Lung (tissue), 12 donors: ENCODE results near the gene HRCT1. TPM values are rescaled to one million over a fixed set of nuclear protein-coding genes. Genes with fewer than 3 reads are reported as not detected.
"Not testable (repeated sequence)": the region's sequence is repeated elsewhere in the genome, so short reads cannot be mapped to it uniquely, and the experiment has no call there.

Experiments used
- ATAC-seq: fragments of 200-7000 bp; cut with Tn5 transposase; one replicate; pipeline ENCODE4 v1.9.1; 2020; ENCODE audit warnings: moderate number of reproducible peaks; ENCODE audit not compliant: insufficient read depth, low FRiP score
- DNase-seq, 3 donors: peaks; one replicate each; pipeline ENCODE4 v3.0.0-alpha.2; 2013 to 2017
- H3K27ac ChIP-seq, 2 donors: one replicate each; pipeline ENCODE4 v1.5.1; 2013; ENCODE audit warnings: mild to moderate bottlenecking in 2 of 2, moderate library complexity in 2 of 2, control low read depth in 1 of 2, inconsistent platforms in 1 of 2, low read depth in 1 of 2, low read length in 1 of 2
- H3K27me3 ChIP-seq, 3 donors: one replicate each; pipeline ENCODE4 v1.5.1; 2013; ENCODE audit warnings: low read length in 2 of 3; ENCODE audit not compliant: control insufficient read depth in 3 of 3, insufficient read depth in 3 of 3
- H3K36me3 ChIP-seq, 4 donors: one replicate each; pipeline ENCODE4 v1.5.1; 2013; ENCODE audit warnings: low read length in 4 of 4, mild to moderate bottlenecking in 1 of 4, moderate library complexity in 1 of 4; ENCODE audit not compliant: control insufficient read depth in 4 of 4, insufficient read depth in 4 of 4
- H3K4me1 ChIP-seq, 5 donors: one replicate each; pipeline ENCODE4 v1.5.1; 2013; ENCODE audit warnings: low read length in 5 of 5, mild to moderate bottlenecking in 2 of 5, moderate library complexity in 1 of 5; ENCODE audit not compliant: control insufficient read depth in 5 of 5, insufficient read depth in 5 of 5
- H3K4me3 ChIP-seq: one replicate; pipeline ENCODE4 v1.5.1; 2013; ENCODE audit warnings: mild to moderate bottlenecking, control low read depth, moderate library complexity
- H3K9ac ChIP-seq, 2 donors: one replicate each; pipeline ENCODE4 v1.5.1; 2013; ENCODE audit warnings: low read length in 2 of 2, control low read depth in 1 of 2; ENCODE audit not compliant: insufficient read depth in 1 of 2
- H3K9me3 ChIP-seq, 4 donors: one replicate each; pipeline ENCODE4 v1.5.1; 2013; ENCODE audit warnings: low read length in 3 of 4, mild to moderate bottlenecking in 1 of 4, moderate library complexity in 1 of 4; ENCODE audit not compliant: control insufficient read depth in 4 of 4, insufficient read depth in 3 of 4
- WGBS, 2 donors: extraction: QIAGEN DNeasy Blood & Tissue Kit; methylation state at CpG; one replicate each; pipeline ENCODE4 v1.1.7; 2013; 5-methylcytosine and 5-hydroxymethylcytosine counted together
- polyA plus RNA-seq, 2 donors: library from polyadenylated mRNA; stranded (reverse); fragments of 200-250 nt; gene quantifications; one replicate each; pipeline ENCODE4 v1.2.1, GENCODE V29; 2013
- total RNA-seq, 2 donors: library from RNA; depleted of rRNA in 1 of 2; stranded (reverse); fragments of >200 nt in 1 of 2; gene quantifications; one replicate each; pipeline ENCODE4 v1.2.1, GENCODE V29; 2014 to 2021
- TF ChIP-seq, protein P1 (sequence below): IDR thresholded peaks from 2 replicates; pipeline ENCODE4 v1.5.1; 2012; ENCODE audit warnings: mild to moderate bottlenecking; ENCODE audit errors: control extremely low read depth, extremely low read depth
- donor health status: control.
- donor health status: control.
- donor health status: Bipolar disorder and iron deficiency.
- donor health status: healthy.
- donor health status: DM: yes; HTN: yes; CAD: no.

HRCT1 gene
- total and polyA plus RNA-seq, 4 donors: 1.7 to 14.1 (median 6.3) TPM; not detected in 1

- no peaks in the 10 kb centered on the region for H3K36me3 ChIP-seq
- H3K27ac ChIP-seq: no peak overlapping the region
- WGBS, 2 donors: 2 to 4% methylated on average over 4 of the region's 4 CpGs
- H3K4me3 ChIP-seq: no peak overlapping the region
- TF ChIP-seq, protein P1, sequence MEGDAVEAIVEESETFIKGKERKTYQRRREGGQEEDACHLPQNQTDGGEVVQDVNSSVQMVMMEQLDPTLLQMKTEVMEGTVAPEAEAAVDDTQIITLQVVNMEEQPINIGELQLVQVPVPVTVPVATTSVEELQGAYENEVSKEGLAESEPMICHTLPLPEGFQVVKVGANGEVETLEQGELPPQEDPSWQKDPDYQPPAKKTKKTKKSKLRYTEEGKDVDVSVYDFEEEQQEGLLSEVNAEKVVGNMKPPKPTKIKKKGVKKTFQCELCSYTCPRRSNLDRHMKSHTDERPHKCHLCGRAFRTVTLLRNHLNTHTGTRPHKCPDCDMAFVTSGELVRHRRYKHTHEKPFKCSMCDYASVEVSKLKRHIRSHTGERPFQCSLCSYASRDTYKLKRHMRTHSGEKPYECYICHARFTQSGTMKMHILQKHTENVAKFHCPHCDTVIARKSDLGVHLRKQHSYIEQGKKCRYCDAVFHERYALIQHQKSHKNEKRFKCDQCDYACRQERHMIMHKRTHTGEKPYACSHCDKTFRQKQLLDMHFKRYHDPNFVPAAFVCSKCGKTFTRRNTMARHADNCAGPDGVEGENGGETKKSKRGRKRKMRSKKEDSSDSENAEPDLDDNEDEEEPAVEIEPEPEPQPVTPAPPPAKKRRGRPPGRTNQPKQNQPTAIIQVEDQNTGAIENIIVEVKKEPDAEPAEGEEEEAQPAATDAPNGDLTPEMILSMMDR: peak; percentile 90
- DNase-seq (peak; percentile 79 to 84 (median 80)), ATAC-seq (no peak)
- peak overlapping the region in 1 of 2 donors; percentile 23 for H3K9ac ChIP-seq
- H3K9me3 ChIP-seq: peaks cover 0 to 4% (median 0%) of the 10 kb centered on the region in 4 donors
- H3K4me1 ChIP-seq: no peaks in the 10 kb centered on the region
- H3K27me3 ChIP-seq: no peaks in the 10 kb centered on the region
Measured at GRCh38 chr9:35882263-35882848, 23.6 kb upstream of the HRCT1 start.

- H3K9ac ChIP-seq: no peak overlapping the region
- H3K4me3 ChIP-seq: no peak overlapping the region
- no peaks in the 10 kb centered on the region for H3K36me3 ChIP-seq
- WGBS, 2 donors: 52 to 61% methylated on average over 3 of the region's 3 CpGs
- ATAC-seq (no peak), DNase-seq (no peak)
- H3K27ac ChIP-seq: no peak overlapping the region
- no peaks in the 10 kb centered on the region for H3K4me1 ChIP-seq
- TF ChIP-seq, protein P1: no peak
- no peaks in the 10 kb centered on the region for H3K27me3 ChIP-seq
- H3K9me3 ChIP-seq: no peaks in the 10 kb centered on the region
Measured at GRCh38 chr9:35882996-35883395, 23.0 kb upstream of the HRCT1 start.

DNA sequence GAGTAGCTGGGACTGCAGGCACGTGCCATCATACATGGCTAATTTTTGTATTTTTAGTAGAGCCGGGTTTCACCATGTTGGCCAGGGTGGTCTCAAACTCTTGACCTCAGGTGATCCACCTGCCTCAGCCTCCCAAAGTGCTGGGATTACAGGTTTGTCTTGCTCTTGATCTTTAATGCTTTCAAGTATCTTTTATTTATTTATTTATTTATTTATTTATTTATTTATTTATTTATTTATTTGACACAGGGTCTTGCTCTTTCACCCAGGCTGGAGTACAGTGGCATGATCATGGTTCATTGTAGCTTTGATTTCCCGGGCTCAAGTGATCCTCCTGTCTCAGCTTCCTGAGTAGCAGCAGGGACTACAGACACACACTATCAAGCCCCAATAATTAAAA lies 21.1 kb upstream of the HRCT1 start:
- H3K27ac ChIP-seq, H3K36me3 ChIP-seq, H3K27me3 ChIP-seq, H3K9me3 ChIP-seq, H3K9ac ChIP-seq, DNase-seq, H3K4me1 ChIP-seq, ATAC-seq, H3K4me3 ChIP-seq: not testable (repeated sequence)
- WGBS, 2 donors: 86 to 93% methylated on average over 3 of the region's 3 CpGs

GRCh38 chr9:35891646-35892045 lies 14.4 kb upstream of the HRCT1 start:
- WGBS, 2 donors: 57 to 75% methylated on average over 3 of the region's 3 CpGs

More at GRCh38 chr9:35891646-35892045, 14.4 kb upstream of the HRCT1 start:
- Histone ChIP-seq H3K4me3 (no peak overlapping the region), H3K4me1 (no peaks in the 10 kb centered on the region), H3K9me3 (no peaks in the 10 kb centered on the region), H3K9ac (no peak overlapping the region), H3K27ac (no peak overlapping the region), H3K36me3 (no peaks in the 10 kb centered on the region), H3K27me3 (peaks cover 0 to 4% (median 0%) of the 10 kb centered on the region in 3 donors)
- no peak for DNase-seq
- TF ChIP-seq, protein P1: no peak
- no peak for ATAC-seq
